Naive thymus-derived CD4-positive, alpha-beta T cell (primary cell): ENCODE results near the gene ARID5B. TPM values are rescaled to one million over a fixed set of nuclear protein-coding genes. Genes with fewer than 3 reads are reported as not detected.
"Not testable (repeated sequence)": the region's sequence is repeated elsewhere in the genome, so short reads cannot be mapped to it uniquely, and the experiment has no call there.

Source experiments
- ATAC-seq: fragments of 150-1000 bp; cut with Tn5 transposase; 2 replicates; pipeline ENCODE4 v1.10.0; 2021; ENCODE audit warnings: mild to moderate bottlenecking, moderate library complexity
- CTCF ChIA-PET: fragments of 350-600 bp; sonication (Branson Sonifier 250); formaldehyde crosslinking; loops from one replicate; lab custom pipeline; 2021; ENCODE audit warnings: antibody characterized with exemption; lab: Charles Lee
- POLR2A ChIA-PET: fragments of 350-600 bp; sonication (Branson Sonifier 250); formaldehyde crosslinking; loops from one replicate; lab custom pipeline; 2021; ENCODE audit warnings: antibody characterized with exemption, inconsistent platforms; lab: Charles Lee
- DNase-seq, 9 donors: peaks; one replicate each; pipeline versions ENCODE4 v3.0.0 to v3.0.0-alpha.2; 2020 to 2022; ENCODE audit warnings: mixed read lengths in 1 of 9
- H3K27ac ChIP-seq: one replicate; pipeline ENCODE4 v1.7.0; 2013; ENCODE audit warnings: mild to moderate bottlenecking, low read depth, low read length, moderate library complexity
- H3K27me3 ChIP-seq, 2 donors: one replicate each; pipeline ENCODE4 v1.7.0; 2013; ENCODE audit warnings: low read length in 2 of 2, mild to moderate bottlenecking in 2 of 2, moderate library complexity in 2 of 2; ENCODE audit not compliant: control insufficient read depth in 2 of 2, insufficient read depth in 2 of 2
- H3K36me3 ChIP-seq, 3 experiments: 1 replicate in 2 of 3; 2 replicates in 1 of 3; pipeline ENCODE4 v1.7.0; 2013; ENCODE audit warnings: low read length in 3 of 3, mild to moderate bottlenecking in 3 of 3, moderate library complexity in 1 of 3; ENCODE audit not compliant: insufficient read depth in 3 of 3, control insufficient read depth in 2 of 3
- H3K4me1 ChIP-seq, 2 donors: one replicate each; pipeline ENCODE4 v1.7.0; 2013; ENCODE audit warnings: low read length in 2 of 2, mild to moderate bottlenecking in 2 of 2, moderate library complexity in 1 of 2; ENCODE audit not compliant: control insufficient read depth in 2 of 2, insufficient read depth in 2 of 2
- H3K4me3 ChIP-seq: 2 replicates; pipeline ENCODE4 v1.7.0; 2013; ENCODE audit warnings: mild to moderate bottlenecking, low read length
- H3K9me3 ChIP-seq, 3 experiments: 1 replicate in 2 of 3; 2 replicates in 1 of 3; pipeline ENCODE4 v1.7.0; 2013; ENCODE audit warnings: low read length in 3 of 3; ENCODE audit not compliant: control insufficient read depth in 2 of 3
- H3K27ac Mint-ChIP-seq, 9 donors: one replicate each; pipeline ENCODE4 v1.8.0; 2020 to 2022; ENCODE audit warnings: mixed read lengths in 9 of 9, mild to moderate bottlenecking in 8 of 9, moderate library complexity in 5 of 9, inconsistent platforms in 2 of 9
- H3K27me3 Mint-ChIP-seq, 5 donors: one replicate each; pipeline ENCODE4 v1.8.0; 2021 to 2022; ENCODE audit warnings: mixed read lengths in 5 of 5, mild to moderate bottlenecking in 1 of 5
- H3K36me3 Mint-ChIP-seq, 5 donors: one replicate each; pipeline ENCODE4 v1.8.0; 2020 to 2022; ENCODE audit warnings: mixed read lengths in 5 of 5, mild to moderate bottlenecking in 3 of 5, inconsistent platforms in 1 of 5
- H3K4me1 Mint-ChIP-seq, 7 donors: one replicate each; pipeline ENCODE4 v1.8.0; 2020 to 2022; ENCODE audit warnings: mixed read lengths in 7 of 7, mild to moderate bottlenecking in 3 of 7, inconsistent platforms in 1 of 7
- H3K4me3 Mint-ChIP-seq, 10 donors: one replicate each; pipeline ENCODE4 v1.8.0; 2020 to 2022; ENCODE audit warnings: mild to moderate bottlenecking in 10 of 10, mixed read lengths in 10 of 10, moderate library complexity in 6 of 10, inconsistent platforms in 2 of 10
- H3K9me3 Mint-ChIP-seq, 11 donors: one replicate each; pipeline ENCODE4 v1.8.0; 2020 to 2022; ENCODE audit warnings: mixed read lengths in 11 of 11, mild to moderate bottlenecking in 4 of 11, inconsistent platforms in 1 of 11, moderate library complexity in 1 of 11
- intact Hi-C, 2 donors: fragments of 100-400 bp; cut with micrococcal nuclease; formaldehyde crosslinking; loops; one replicate each; pipeline ENCODE4 v1.15.1; 2023
- polyA plus RNA-seq, 2 donors: library from polyadenylated mRNA; unstranded; fragments of 300-500 nt; fragmentation: Illumina TruSeq; gene quantifications; one replicate each; pipeline ENCODE4 v1.2.3, GENCODE V29; 2021
- total RNA-seq, 6 experiments: library from RNA in 5 of 6; stranded (reverse) in 5 of 6; gene quantifications; 1 replicate in 5 of 6; 2 replicates in 1 of 6; pipeline ENCODE4 v1.2.3 and lab custom pipeline; 2021 to 2026

Gene ARID5B
- total and polyA plus RNA-seq, 7 experiments from 2014 or later, result 18.6 to 60.8 (median 47.4) TPM

DNA sequence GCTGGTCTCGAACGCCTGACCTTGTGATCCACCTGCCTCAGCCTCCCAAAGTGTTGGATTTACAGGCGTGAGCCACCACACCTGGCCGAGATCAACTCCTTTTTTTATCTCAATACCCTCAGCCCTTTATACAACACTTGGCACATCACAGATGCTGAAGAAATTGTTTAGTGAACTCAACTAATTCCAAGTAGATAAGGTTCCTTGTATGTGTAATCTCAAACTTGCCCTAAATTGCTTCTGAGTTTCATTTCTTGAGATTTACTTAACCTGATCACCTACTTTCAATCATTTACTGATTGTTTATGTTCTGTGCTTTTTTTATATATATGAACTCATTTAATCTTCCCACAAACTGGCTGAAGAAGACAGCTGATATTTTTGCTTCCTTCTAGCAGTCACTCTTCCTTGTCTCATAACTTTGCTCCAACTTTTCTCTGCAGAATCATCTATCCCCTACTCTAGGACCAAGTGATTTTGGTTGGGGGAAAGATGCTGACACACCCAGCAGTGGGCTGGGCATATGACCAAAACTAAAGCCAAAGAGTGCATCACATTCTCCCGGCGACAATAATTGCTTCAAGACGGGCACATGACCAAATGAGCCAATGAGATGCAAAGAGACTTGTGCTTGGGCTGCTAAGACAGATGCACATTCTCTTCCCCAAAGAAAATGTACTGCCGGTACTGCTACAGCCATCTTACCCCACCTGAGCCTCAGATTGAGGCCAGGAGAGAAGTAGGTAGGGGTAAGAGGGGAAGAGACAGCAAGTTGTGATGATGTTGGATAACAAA lies 40.3 kb upstream of the ARID5B start:
- Mint-ChIP-seq H3K9me3 (peaks cover 0 to 3% (median 0%) of the 10 kb centered on the region in 11 donors), H3K4me3 (no peak overlapping the region), H3K27ac (no peak overlapping the region), H3K27me3 (no peaks in the 10 kb centered on the region), H3K36me3 (peaks cover 0 to 3% (median 0%) of the 10 kb centered on the region in 5 donors), H3K4me1 (no peaks in the 10 kb centered on the region)
- Histone ChIP-seq H3K9me3 (no peaks in the 10 kb centered on the region), H3K4me3 (no peak overlapping the region), H3K27me3 (no peaks in the 10 kb centered on the region), H3K36me3 (no peaks in the 10 kb centered on the region), H3K27ac (no peak overlapping the region), H3K4me1 (no peaks in the 10 kb centered on the region)
- intact Hi-C loops, result loop anchor here in 1 of 2 donors (10.0 kb wide), 1 partner anchor 1046 kb away; no protein-coding TSS in a partner anchor
- no peak for ATAC-seq
- ChIA-PET POLR2A (interaction anchor here (0.6 kb wide), 1 partner anchor 30 kb away, joined by 6 read pairs; no protein-coding TSS in a partner anchor), CTCF (no interaction called here)
- no peak for DNase-seq

DNA sequence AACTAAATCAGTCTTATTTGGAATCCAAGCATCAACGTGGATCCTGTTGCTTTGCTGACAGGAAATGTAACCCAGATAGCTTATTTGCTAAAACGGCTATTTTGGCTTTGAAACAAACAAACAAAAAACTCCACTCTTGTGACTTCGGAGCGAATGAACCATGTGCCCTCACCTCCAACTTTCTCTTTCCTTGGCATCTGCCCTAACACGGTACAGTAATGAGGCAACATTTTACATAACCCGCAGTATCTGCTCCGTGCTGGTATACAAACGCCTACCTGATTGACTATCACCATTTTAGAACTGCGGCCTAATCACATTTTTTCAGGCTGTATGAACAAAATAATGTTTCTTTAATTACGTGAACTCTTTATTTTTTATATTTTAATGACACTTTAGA lies 37.5 kb upstream of the ARID5B start:
- peaks cover 0 to 10% (median 4%) of the 10 kb centered on the region in 7 donors for H3K4me1 Mint-ChIP-seq
- H3K27me3 Mint-ChIP-seq, result no peaks in the 10 kb centered on the region
- POLR2A ChIA-PET, result no interaction called here
- no peaks in the 10 kb centered on the region for H3K27me3 ChIP-seq
- H3K9me3 Mint-ChIP-seq, result no peaks in the 10 kb centered on the region
- CTCF ChIA-PET, result interaction anchor here (0.8 kb wide), 1 partner anchor 118 kb away, joined by 3 read pairs; no protein-coding TSS in a partner anchor
- H3K27ac Mint-ChIP-seq, result no peak overlapping the region
- H3K27ac ChIP-seq, result no peak overlapping the region
- H3K36me3 Mint-ChIP-seq, result peaks cover 0 to 3% (median 0%) of the 10 kb centered on the region in 5 donors
- no peak overlapping the region for H3K4me3 ChIP-seq
- DNase-seq (no peak), ATAC-seq (no peak)
- no peaks in the 10 kb centered on the region for H3K9me3 ChIP-seq
- H3K36me3 ChIP-seq, result no peaks in the 10 kb centered on the region
- H3K4me1 ChIP-seq, result no peaks in the 10 kb centered on the region
- H3K4me3 Mint-ChIP-seq, result no peak overlapping the region
- intact Hi-C loops, result loop anchor here in 1 of 2 donors (10.0 kb wide), 1 partner anchor 1049 kb away; no protein-coding TSS in a partner anchor

DNA sequence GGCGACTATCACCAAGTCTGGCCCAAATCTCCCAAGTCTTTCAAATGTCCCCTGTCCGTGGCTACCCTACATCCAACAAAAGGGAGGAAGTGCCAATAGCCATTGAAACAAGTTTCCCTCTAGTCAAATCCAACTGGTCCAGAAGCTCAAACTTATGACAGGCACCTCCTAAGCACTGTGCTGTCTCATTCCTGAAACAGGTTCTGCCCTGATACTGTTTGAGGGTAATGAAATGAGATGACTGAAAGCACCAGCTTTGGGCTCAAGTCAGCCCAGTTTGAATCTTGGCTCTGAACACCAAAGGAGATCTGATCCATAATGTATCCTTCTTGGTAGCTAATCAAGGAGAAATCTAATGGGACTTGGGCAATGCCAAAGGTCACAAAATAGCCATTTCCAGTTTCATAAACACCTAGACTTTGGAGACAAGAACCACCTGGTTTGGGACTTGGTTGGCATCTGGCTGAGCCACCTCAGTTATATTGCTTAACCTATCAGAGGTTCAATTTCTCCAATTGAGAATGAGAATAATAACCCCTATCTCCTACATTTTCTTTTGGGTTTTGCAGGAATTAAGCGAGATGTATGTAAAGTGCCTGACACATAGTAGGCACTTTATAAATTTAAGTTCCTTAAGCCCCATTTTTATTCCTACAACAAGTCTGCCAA lies 34.7 kb upstream of the ARID5B start:
- intact Hi-C loops, result loop anchor here (2.0 to 10.0 kb wide), 4 partner anchors 116 to 1266 kb away; partner anchors contain the start of gene NRBF2 (in 1 of the 2)
- H3K4me3 Mint-ChIP-seq, result peak overlapping the region; percentile 47 to 84 (median 74)
- CTCF ChIA-PET, result interaction anchor here (1.3 to 3.8 kb wide), 2 partner anchors 32 to 116 kb away, joined by 5 to 52 read pairs; no protein-coding TSS in a partner anchor

DNA sequence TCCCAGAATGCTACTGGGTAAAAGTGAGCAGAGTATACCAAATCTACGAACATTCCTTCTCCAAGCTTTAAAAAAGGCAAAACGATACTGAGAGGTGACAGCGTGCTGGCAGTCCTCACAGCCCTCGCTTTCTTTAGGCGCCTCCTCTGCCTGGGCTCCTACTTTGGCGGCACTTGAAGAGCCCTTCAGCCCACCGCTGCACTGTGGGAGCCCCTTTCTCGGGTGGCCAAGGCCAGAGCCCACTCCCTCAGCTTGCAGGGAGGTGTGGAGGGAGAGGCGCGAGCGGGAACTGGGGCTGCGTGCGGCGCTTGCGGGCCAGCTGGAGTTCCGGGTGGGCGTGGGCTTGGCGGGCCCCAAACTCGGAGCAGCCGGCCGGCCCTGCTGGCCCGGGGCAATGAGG lies 34.1 kb upstream of the ARID5B start:
- ATAC-seq, H3K4me1 ChIP-seq, H3K27me3 Mint-ChIP-seq, H3K9me3 Mint-ChIP-seq, H3K27me3 ChIP-seq, H3K36me3 Mint-ChIP-seq, H3K4me1 Mint-ChIP-seq, H3K9me3 ChIP-seq, H3K36me3 ChIP-seq: not testable (repeated sequence)
- Mint-ChIP-seq H3K27ac (peak overlapping the region; percentile 18 to 85 (median 74)), H3K4me3 (peak overlapping the region; percentile 47 to 84 (median 74))
- ChIA-PET CTCF (interaction anchor here (1.0 to 3.8 kb wide), 4 partner anchors 30 to 116 kb away, joined by 4 to 52 read pairs (median 4); no protein-coding TSS in a partner anchor), POLR2A (interaction anchor here (1.0 to 2.5 kb wide), 7 partner anchors 20 to 116 kb away, joined by 3 to 13 read pairs (median 4); partner anchors contain the start of gene ARID5B)
- peak in 2 of 9 donors; percentile 43 to 53 for DNase-seq
- Histone ChIP-seq H3K27ac (peak overlapping the region; percentile 66), H3K4me3 (peak overlapping the region; percentile 51)
- intact Hi-C loops, result loop anchor here (2.0 to 10.0 kb wide), 4 partner anchors 117 to 1265 kb away; partner anchors contain the start of gene NRBF2 (in 1 of the 2)

More for the DNA sequence above, 34.7 kb upstream of the ARID5B start:
- Mint-ChIP-seq H3K27ac (peak overlapping the region in 8 of 9 donors; percentile 18 to 85 (median 78)), H3K27me3 (peaks cover 0 to 7% (median 0%) of the 10 kb centered on the region in 5 donors), H3K9me3 (no peaks in the 10 kb centered on the region), H3K4me1 (peaks cover 0 to 10% (median 4%) of the 10 kb centered on the region in 7 donors), H3K36me3 (no peaks in the 10 kb centered on the region)
- H3K36me3 ChIP-seq, result no peaks in the 10 kb centered on the region
- POLR2A ChIA-PET, result interaction anchor here (1.0 to 2.5 kb wide), 7 partner anchors 20 to 116 kb away, joined by 3 to 13 read pairs (median 4); partner anchors contain the start of gene ARID5B
- no peaks in the 10 kb centered on the region for H3K4me1 ChIP-seq
- no peak for ATAC-seq
- H3K4me3 ChIP-seq, result peak overlapping the region; percentile 51
- no peaks in the 10 kb centered on the region for H3K9me3 ChIP-seq
- H3K27ac ChIP-seq, result peak overlapping the region; percentile 66
- no peak for DNase-seq
- peaks cover 0 to 3% of the 10 kb centered on the region in 2 donors for H3K27me3 ChIP-seq

DNA sequence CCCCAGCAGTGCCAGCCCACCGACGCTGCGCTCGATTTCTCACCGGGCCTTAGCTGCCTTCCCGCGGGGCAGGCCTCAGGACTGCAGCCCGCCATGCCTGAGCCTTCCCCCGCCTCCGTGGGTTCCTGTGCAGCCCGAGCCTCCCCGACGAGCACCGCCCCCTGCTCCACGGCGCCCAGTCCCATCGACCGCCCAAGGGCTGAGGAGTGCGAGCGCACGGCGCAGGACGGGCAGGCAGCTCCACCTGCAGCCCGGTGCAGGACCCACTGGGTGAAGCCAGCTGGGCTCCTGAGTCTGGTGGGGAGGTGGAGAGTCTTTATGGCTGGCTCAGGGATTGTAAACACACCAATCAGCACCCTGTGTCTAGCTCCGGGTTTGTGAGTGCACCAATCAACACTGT lies 33.7 kb upstream of the ARID5B start:
- intact Hi-C loops, result loop anchor here (1.0 to 10.0 kb wide), 9 partner anchors 29 to 1265 kb away; partner anchors contain the start of genes CDK1 (in 1 of the 2), EGR2 (in 1 of the 2) and NRBF2 (in 1 of the 2)
- DNase-seq, result peak; percentile 8 to 78 (median 69)
- not testable (repeated sequence) for H3K36me3 ChIP-seq

More for the DNA sequence above, 33.7 kb upstream of the ARID5B start:
- H3K4me1 ChIP-seq, H3K27me3 Mint-ChIP-seq, H3K9me3 ChIP-seq, ATAC-seq, H3K27me3 ChIP-seq, H3K36me3 Mint-ChIP-seq, H3K4me3 ChIP-seq, H3K9me3 Mint-ChIP-seq, H3K4me1 Mint-ChIP-seq, H3K27ac ChIP-seq: not testable (repeated sequence)
- Mint-ChIP-seq H3K27ac (peak overlapping the region in 8 of 9 donors; percentile 29 to 82 (median 74)), H3K4me3 (peak overlapping the region; percentile 64 to 85 (median 78))
- ChIA-PET POLR2A (interaction anchor here (0.6 to 2.5 kb wide), 7 partner anchors 10 to 117 kb away, joined by 3 to 13 read pairs (median 4); partner anchors contain the start of gene ARID5B), CTCF (interaction anchor here (1.0 to 3.8 kb wide), 5 partner anchors 27 to 117 kb away, joined by 3 to 52 read pairs (median 4); no protein-coding TSS in a partner anchor)
